SH-SY5Y (cell line): Measurements from ENCODE around the gene CASK.

Experiments used
- GATA2 ChIP-seq: IDR thresholded peaks from 2 replicates; pipeline ENCODE4 v1.6.1; 2011; ENCODE audit warnings: mild to moderate bottlenecking, low read depth, low read length
- GATA3 ChIP-seq: IDR thresholded peaks from 2 replicates; pipeline ENCODE4 v1.6.1; 2011; ENCODE audit warnings: low read depth, mild to moderate bottlenecking, low read length, moderate library complexity

GRCh38 chrX:41808047-41808446 lies 115.3 kb downstream of the CASK start:
- TF ChIP-seq GATA2 = no peak
- no peak for TF ChIP-seq GATA3
